Activated T-cell treated with anti-CD3 and anti-CD28 coated beads, Interleukin-2, amount 50 U/mL, for 4 hours (primary cell): ENCODE data around the gene C10orf105. TPM values are rescaled to one million over a fixed set of nuclear protein-coding genes. Genes with fewer than 3 reads are reported as not detected.

ENCODE experiments used
- ATAC-seq, 2 donors: fragments of 200-7000 bp; cut with Tn5 transposase; one replicate each; pipeline ENCODE4 v1.10.0; 2021
- DNase-seq: peaks from one replicate; pipeline ENCODE4 v3.0.0-alpha.2; 2020
- H3K27me3 Mint-ChIP-seq: one replicate; pipeline ENCODE4 v1.8.0; 2021; ENCODE audit warnings: low read depth, mixed read lengths
- H3K36me3 Mint-ChIP-seq: one replicate; pipeline ENCODE4 v1.8.0; 2022; ENCODE audit warnings: mixed read lengths; ENCODE audit not compliant: insufficient read depth
- H3K4me1 Mint-ChIP-seq: one replicate; pipeline ENCODE4 v1.8.0; 2021; ENCODE audit warnings: low read depth, mixed read lengths
- H3K4me3 Mint-ChIP-seq: one replicate; pipeline ENCODE4 v1.8.0; 2021; ENCODE audit warnings: mild to moderate bottlenecking, moderate library complexity, mixed read lengths
- H3K9me3 Mint-ChIP-seq: one replicate; pipeline ENCODE4 v1.8.0; 2021; ENCODE audit warnings: mixed read lengths
- total RNA-seq, 3 donors: library from RNA; stranded (reverse); gene quantifications; one replicate each; pipeline ENCODE4 v1.2.1, GENCODE V29; 2021

The C10orf105 gene, protein sequence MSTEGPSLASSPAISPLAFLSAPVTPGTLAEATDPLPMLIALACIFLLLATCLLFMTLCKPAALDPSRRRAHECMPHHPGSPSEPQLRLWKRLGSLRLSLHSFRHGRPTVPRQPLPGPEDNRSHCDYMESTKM
- under 1 TPM; 0.05 to 0.28 (median 0.18) TPM for total RNA-seq

DNA sequence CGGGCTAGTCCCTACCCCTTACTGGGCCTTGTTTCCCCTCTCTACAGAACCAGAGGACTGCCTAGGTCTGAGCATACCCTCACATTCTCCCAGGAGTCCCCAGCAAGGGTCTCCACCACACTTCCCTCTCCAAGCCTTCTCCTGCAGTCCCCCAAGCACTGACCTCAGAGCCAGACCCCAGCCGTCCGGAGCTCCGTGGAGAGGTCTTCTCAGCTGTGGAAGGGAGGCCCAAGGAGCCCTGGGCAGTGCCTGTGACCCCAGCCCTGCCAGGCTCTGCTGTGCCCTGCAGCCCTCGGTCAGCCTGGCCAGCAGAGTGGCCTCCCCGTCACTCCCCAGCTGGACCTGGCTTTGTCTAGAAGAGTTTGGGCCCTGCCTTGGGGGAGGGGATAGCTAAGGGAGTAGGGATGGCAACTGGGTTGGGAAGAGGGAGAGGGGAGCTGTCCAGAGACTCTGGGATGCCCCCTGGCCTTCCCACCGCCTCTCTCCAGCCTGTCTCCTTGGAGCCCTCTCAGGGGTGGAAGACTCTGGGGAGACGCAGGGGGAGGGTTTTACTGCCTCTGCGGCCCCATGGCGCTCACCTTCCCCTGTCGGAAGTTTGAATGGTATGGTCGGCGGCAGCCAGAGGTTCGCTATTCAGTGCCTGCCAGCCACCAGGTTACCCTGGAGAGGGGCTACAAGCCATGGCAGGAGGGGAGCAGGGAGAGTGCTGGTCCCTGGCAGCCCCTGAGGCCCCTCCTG, at the start of gene C10orf105:
Gene C10orf105 (minus strand): TSS at position 315 of the 738 bp plus-strand sequence. CDS start 3,441 bp downstream, outside the sequence.
- Mint-ChIP-seq H3K9me3 (no peaks in the 10 kb centered on the region), H3K4me3 (no peak within 1 kb of the TSS)
- no peak for DNase-seq

DNA sequence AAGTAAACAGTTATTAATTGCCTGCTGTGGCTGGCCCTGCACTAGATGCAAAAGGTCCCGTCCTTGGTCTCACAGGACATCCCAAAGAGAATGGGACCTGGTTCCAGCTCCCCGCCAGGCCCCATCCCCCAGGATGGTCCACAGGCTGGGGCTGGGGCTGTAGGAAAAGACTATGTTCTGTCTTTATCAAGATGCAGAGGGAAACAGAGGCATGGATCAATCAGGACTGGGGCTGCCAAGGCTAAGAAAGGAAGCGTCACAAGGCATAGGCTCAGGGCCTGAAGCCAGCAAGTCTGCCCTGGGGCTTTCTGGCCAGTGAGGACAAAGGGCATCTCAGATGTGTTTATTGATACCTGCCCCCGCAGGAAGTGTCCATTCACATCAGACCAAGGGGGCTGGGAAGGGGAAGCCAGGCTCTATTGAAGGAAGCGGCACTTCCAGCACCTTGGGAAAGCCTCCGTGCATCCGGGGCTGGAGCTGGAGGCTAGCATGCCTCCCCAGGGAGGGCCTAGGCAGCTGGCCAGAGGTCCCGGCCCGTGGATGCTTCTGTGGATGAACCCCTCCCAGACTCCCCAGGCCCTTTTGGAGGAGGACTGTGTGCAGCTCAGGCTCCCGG, 48.0 kb upstream of the C10orf105 start:
- ATAC-seq (no peak), DNase-seq (no peak)
- H3K4me1 Mint-ChIP-seq, result peaks cover 85% of the 10 kb centered on the region

More for the DNA sequence above, at the start of gene C10orf105:
- Mint-ChIP-seq H3K27me3 (no peaks in the 10 kb centered on the region), H3K36me3 (no peaks in the 10 kb centered on the region), H3K4me1 (peaks cover 60% of the 10 kb centered on the region)
- no peak for ATAC-seq

DNA sequence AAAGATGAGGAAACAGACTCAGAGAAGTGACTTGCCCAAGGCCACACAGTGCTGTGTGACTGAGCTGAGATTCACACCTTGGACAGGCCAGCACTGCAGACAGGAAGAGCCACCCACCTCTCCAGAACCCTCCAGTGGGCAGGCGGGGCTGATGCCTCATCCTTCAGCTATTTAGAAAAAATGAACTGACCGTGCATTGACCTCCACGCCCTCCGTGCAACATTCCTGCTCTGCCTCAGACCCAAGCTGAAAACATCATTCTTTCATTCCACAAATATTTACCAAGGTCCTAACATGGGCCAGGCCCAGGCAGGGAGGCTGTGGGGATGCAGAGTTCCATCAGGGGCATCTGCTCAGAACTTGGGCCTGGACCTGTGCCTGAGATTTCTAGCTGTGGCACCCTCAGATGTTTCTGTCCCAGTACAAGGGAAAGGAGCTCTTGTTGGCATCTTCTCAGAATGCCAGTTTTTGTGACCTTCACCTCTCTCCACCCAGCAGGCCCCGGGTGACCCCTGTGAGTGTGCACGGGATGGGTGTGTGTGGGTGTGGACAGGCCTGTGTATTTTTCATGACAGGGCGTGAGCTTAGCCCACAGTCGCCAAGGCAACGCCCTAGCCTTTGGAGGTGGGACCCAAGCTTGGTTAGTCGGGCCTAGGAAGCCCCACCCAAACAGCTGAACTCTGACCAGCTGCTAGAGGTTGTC, 47.3 kb upstream of the C10orf105 start:
- H3K4me1 Mint-ChIP-seq, result peaks cover 89% of the 10 kb centered on the region
- H3K4me3 Mint-ChIP-seq, result peak overlapping the region; percentile 94
- H3K36me3 Mint-ChIP-seq, result peaks cover 54% of the 10 kb centered on the region
- H3K9me3 Mint-ChIP-seq, result no peaks in the 10 kb centered on the region
- H3K27me3 Mint-ChIP-seq, result no peaks in the 10 kb centered on the region
- ATAC-seq, result no peak
- DNase-seq, result no peak

More for the DNA sequence above, 48.0 kb upstream of the C10orf105 start:
- peak overlapping the region; percentile 94 for H3K4me3 Mint-ChIP-seq
- H3K36me3 Mint-ChIP-seq, result peaks cover 60% of the 10 kb centered on the region
- H3K9me3 Mint-ChIP-seq, result no peaks in the 10 kb centered on the region
- H3K27me3 Mint-ChIP-seq, result no peaks in the 10 kb centered on the region

DNA sequence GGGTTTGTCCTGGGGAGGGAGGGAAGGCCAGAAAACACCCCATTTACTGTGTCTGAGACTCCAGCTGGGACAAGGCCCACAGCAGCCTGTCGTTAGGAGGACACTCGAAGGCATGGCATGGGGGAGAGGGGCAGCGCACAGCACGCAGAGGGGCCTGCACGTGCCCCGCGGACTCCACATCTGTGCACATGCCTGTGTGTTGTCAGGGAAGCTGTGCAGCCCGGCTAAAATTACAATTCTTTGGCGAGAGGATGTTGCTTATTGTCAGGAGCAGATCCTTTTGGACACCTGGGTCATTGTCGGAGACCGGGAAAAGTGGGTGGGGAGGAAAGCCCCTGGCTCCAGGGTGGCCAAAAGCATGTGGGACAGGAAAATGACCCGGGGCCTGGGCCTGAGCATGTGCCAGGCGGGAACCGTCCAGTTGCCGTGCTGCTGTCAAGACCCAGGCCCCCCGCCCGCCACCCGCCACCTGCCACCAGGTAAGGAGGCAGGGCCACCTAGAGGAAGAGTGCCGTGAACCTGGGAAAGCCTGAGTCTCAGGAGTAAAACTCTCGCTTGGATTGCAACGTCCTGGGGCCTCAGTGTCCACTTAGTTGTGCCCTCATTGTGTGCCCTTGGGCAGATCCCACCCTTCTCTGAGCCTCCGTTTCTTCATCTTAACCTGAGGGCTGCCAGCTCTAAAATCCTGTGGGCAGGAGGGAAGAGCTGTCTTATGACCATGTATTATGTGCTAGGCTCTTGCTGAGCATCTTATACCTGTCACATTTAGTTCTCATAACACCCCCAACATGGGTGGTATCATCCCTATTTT, 46.5 kb upstream of the C10orf105 start:
- H3K4me3 Mint-ChIP-seq, result peak overlapping the region; percentile 94
- peaks cover 51% of the 10 kb centered on the region for H3K36me3 Mint-ChIP-seq
- H3K27me3 Mint-ChIP-seq, result no peaks in the 10 kb centered on the region
- no peak for DNase-seq
- H3K9me3 Mint-ChIP-seq, result no peaks in the 10 kb centered on the region
- ATAC-seq, result no peak
- peaks cover 90% of the 10 kb centered on the region for H3K4me1 Mint-ChIP-seq

DNA sequence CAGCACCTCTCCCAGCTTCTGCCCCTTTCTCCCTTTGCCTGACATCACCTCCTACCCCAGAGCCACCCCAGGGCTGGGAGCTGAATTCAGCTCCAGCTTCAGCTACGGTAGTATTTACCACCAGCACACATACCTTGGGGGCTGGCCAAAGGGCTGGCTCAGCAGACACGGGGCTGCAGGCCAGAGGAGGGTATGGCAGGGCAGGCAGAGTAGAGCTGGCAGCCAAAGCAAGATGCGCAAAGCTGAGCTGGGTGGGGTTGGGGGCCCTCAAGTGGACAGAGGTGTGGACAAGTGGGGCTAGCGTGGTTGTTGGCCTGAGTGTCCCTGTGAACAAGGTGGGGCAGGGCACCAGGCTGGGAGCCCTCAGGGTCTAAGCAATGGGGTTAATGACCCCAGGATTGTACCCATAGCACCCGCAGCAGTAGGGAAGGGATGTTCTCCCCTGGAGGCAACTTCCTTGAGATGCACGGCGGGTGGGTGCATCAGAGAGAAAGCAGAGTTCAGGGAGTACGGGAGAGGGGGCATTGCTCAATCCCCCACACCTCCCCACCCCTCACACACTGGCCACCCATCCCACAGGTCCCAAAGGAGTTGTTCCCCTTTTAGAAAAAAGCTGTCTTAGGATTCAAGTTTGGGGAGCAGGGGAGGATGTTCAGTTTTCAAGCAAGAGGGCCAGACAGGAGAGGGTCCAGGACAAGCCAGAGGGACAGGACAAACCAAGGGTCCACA, 45.8 kb upstream of the C10orf105 start:
- no peak for ATAC-seq
- no peak for DNase-seq
- Mint-ChIP-seq H3K36me3 (peaks cover 55% of the 10 kb centered on the region), H3K27me3 (no peaks in the 10 kb centered on the region), H3K9me3 (no peaks in the 10 kb centered on the region), H3K4me3 (peak overlapping the region; percentile 60), H3K4me1 (peaks cover 92% of the 10 kb centered on the region)

DNA sequence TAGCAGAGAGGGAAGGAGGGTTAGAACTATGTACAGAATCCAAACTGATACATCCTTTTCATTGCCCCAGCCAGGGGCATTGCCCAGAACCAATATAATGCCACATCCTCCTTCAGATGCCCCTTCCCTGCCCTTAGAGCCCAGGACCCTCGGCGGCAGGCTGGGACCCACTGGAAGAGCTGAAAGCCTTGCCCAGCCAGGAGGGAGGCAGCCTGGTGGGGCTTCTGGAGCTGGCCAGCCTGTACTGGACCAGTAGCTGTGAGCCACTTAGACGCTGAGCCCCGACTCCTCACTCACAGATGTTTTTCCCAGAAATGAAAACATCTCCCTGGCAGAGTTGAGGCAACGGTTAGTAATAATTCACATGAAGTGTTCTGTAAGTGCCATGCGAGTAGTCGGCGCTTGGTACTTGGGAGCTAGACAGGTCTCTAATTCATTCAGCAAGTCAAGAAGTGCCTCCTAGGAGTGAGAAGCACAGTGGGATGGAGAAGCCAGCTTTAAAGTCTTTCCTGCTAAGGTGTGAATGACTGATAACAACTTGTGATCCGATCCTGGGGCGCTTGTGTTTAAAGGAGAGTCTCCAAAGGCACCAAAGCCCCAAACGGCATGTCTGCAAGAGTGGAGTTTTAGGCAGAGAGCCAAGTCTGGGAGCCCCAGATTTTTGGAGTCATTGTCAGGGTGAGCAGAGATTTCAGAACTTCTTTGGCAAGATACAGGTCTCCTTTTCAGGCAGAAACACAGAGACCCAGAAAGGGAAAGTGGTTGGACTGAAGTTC, 44.0 kb upstream of the C10orf105 start:
- DNase-seq, result no peak
- no peaks in the 10 kb centered on the region for H3K27me3 Mint-ChIP-seq
- H3K4me1 Mint-ChIP-seq, result peaks cover 85% of the 10 kb centered on the region
- H3K36me3 Mint-ChIP-seq, result peaks cover 46% of the 10 kb centered on the region
- H3K9me3 Mint-ChIP-seq, result no peaks in the 10 kb centered on the region
- no peak for ATAC-seq
- H3K4me3 Mint-ChIP-seq, result peak overlapping the region; percentile 33

DNA sequence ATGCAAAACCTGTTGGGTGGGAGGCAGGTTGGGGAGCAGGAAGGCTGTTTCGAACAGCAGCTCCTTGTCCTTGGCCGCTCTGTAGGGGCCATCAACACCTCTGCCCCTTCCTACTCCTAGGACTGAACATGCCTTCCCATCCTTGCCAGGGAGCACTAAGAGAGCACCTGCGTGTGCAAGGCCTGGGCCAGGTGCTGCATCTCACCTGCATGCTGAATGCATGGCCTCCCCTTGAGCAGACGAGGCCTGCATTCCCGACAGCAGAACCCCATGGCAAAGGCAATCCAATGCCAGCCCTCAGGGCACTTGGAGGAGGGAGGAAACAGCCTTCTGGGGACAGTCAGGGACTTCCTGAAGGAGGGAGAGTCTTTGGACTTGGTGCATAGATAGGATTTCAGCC, 42.7 kb upstream of the C10orf105 start:
- H3K9me3 Mint-ChIP-seq, result no peaks in the 10 kb centered on the region
- no peaks in the 10 kb centered on the region for H3K27me3 Mint-ChIP-seq
- peaks cover 46% of the 10 kb centered on the region for H3K36me3 Mint-ChIP-seq
- ATAC-seq (no peak), DNase-seq (no peak)
- peaks cover 88% of the 10 kb centered on the region for H3K4me1 Mint-ChIP-seq
- H3K4me3 Mint-ChIP-seq, result no peak overlapping the region

DNA sequence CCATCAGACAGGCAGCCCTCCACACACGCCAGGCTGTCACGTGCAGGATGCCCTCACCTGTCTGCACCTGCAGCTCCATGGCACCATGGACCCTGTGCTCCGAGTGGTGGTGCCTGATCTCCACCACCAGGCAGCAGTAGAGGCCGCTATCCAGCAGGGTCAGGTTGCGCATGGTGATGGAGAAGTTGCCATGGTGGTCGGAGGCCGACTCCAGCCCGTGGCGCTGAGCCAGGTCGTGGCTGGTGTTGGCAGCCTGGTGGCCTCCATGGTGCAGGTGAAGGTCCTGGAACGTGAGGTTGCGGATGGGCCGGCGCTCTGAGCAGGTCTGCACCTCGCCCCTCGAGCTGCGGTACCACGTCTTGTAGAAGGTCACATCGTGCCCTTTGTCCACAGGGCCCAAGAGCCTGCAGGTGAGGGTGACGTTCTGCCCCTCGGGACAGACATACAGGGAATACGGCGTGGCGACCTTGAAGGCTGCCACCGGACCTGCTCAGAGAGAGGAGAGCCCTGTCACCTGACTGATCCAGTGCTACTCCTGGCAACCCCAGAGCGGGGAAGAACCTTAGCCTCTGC, 42.0 kb upstream of the C10orf105 start:
- Mint-ChIP-seq H3K36me3 (peaks cover 44% of the 10 kb centered on the region), H3K4me3 (no peak overlapping the region), H3K4me1 (peaks cover 88% of the 10 kb centered on the region), H3K9me3 (no peaks in the 10 kb centered on the region), H3K27me3 (no peaks in the 10 kb centered on the region)
- ATAC-seq (no peak), DNase-seq (no peak)

DNA sequence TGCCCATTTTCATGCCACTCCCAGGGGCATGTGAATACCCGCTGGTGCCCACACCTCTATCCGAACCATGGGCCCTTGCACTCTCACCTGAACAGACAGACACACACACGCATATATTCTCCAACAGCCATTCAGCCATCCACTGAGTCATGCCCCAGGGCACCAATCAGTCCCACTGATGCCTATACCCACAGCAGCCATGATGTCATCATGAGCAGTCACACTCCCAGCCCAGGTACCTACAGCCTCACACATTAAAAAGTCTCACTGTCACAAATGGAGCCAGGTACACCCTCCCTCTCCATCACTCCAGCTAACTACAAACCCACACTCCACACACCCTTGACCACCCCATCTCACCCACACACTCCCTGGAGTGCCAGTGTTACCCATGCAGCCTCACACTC, 41.5 kb upstream of the C10orf105 start:
- no peaks in the 10 kb centered on the region for H3K27me3 Mint-ChIP-seq
- peaks cover 46% of the 10 kb centered on the region for H3K36me3 Mint-ChIP-seq
- DNase-seq (peak; percentile 62), ATAC-seq (peak; percentile 86 to 87)
- H3K4me3 Mint-ChIP-seq, result peak overlapping the region; percentile 3
- H3K9me3 Mint-ChIP-seq, result no peaks in the 10 kb centered on the region
- peaks cover 88% of the 10 kb centered on the region for H3K4me1 Mint-ChIP-seq

DNA sequence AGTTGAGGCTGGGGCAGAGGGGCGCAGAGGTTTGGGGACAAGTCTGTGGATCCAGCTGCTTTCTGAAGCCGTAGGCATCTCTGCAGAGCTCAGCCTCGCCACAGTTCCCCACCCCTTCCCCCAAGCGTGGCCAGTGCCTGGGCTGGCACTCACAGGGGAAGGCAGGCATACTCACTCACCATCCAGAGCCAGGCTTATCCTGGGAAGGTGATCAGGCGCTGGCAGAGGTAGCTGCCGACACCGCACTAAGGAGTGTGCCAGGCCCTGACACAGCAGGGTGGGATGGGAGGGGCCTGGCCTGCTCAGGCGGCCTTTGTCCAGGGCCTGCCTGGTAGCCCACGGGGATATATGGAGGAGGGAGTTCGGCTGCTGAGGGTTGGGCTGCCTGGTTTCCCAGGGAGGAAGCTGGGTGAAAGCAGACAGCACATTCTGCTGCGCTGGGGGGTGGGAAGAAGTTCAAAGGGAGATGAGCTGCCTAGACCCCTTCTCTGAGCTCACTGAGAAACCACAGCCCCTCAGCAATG, 37.9 kb upstream of the C10orf105 start:
- H3K27me3 Mint-ChIP-seq, result no peaks in the 10 kb centered on the region
- ATAC-seq, result peak; percentile 6 to 10
- H3K4me3 Mint-ChIP-seq, result peak overlapping the region; percentile 22
- peaks cover 87% of the 10 kb centered on the region for H3K4me1 Mint-ChIP-seq
- H3K9me3 Mint-ChIP-seq, result no peaks in the 10 kb centered on the region
- peaks cover 50% of the 10 kb centered on the region for H3K36me3 Mint-ChIP-seq
- DNase-seq, result no peak

DNA sequence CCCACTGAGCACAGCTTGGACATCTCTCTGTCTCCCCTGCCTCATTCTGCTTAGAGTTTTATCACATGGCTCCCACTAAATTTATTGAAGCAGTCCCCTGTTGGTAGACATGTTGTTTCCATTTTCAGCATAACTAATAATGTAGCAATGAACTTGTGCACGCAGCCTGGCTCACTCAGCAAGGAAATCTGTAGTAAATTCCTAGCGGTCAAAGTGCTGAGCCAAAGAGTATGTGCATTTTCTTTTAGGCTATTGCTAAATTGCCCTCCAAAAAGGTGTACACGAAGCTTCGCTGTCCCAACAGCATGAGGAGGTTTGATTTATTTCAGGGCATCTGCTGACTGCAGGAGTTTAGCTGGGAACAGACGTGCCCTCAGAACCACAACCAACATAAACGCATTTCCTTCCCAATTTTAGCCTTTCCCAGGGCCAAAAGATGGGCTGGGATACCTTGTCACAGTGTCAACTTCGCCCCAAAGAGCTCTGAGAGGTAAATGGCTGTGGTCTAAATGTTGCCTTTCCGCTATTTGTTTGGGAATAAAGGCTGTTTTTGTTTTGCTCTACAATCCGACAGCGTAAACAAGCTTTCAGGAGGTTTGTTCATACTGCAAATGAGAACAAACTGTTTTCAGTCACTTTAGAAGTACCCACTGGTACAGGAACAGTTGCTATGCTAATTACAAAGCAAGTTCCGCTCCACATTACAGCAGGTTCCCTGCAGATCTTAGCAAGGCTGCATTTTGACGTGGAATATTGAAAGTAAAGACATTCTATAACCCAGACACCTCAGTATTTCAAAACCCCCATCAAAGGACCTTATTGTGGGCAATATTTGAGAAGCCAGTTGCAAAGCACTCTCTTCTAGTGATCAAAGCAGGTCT, 37.0 kb upstream of the C10orf105 start:
- peaks cover 58% of the 10 kb centered on the region for H3K36me3 Mint-ChIP-seq
- H3K4me1 Mint-ChIP-seq, result peaks cover 87% of the 10 kb centered on the region
- no peaks in the 10 kb centered on the region for H3K9me3 Mint-ChIP-seq
- DNase-seq (no peak), ATAC-seq (peak; percentile 73 to 78)
- peak overlapping the region; percentile 22 for H3K4me3 Mint-ChIP-seq
- H3K27me3 Mint-ChIP-seq, result no peaks in the 10 kb centered on the region
